H9 (cell line): Measurements from ENCODE around the gene GIMAP7. TPM values are rescaled to one million over a fixed set of nuclear protein-coding genes. Genes with fewer than 3 reads are reported as not detected.

Experiments
- DNase-seq: peaks from one replicate; pipeline ENCODE4 v3.0.0-alpha.2; 2017
- H2AFZ ChIP-seq: one replicate; pipeline ENCODE4 v1.6.1; 2013; ENCODE audit warnings: mild to moderate bottlenecking, low read length, control low read depth, moderate library complexity
- H2AK5ac ChIP-seq: 2 replicates; pipeline ENCODE4 v1.6.1; 2013; ENCODE audit warnings: low read length, control low read depth, mixed read lengths; ENCODE audit not compliant: insufficient read length
- H2BK120ac ChIP-seq: one replicate; pipeline ENCODE4 v1.6.1; 2013; ENCODE audit warnings: low read depth, mild to moderate bottlenecking, low read length, control low read depth, inconsistent platforms; ENCODE audit not compliant: poor library complexity, severe bottlenecking
- H2BK12ac ChIP-seq: 2 replicates; pipeline ENCODE4 v1.6.1; 2013; ENCODE audit warnings: low read length, control low read depth, mixed read lengths, low read depth; ENCODE audit not compliant: insufficient read length
- H2BK15ac ChIP-seq: 2 replicates; pipeline ENCODE4 v1.6.1; 2013; ENCODE audit warnings: low read depth, low read length, control low read depth
- H2BK20ac ChIP-seq: one replicate; pipeline ENCODE4 v1.6.1; 2013; ENCODE audit warnings: low read depth, mild to moderate bottlenecking, low read length, control low read depth, inconsistent platforms; ENCODE audit not compliant: poor library complexity, severe bottlenecking
- H2BK5ac ChIP-seq: 2 replicates; pipeline ENCODE4 v1.6.1; 2013; ENCODE audit warnings: low read length, control low read depth, mixed read lengths; ENCODE audit not compliant: insufficient read length
- H3K14ac ChIP-seq: 2 replicates; pipeline ENCODE4 v1.6.1; 2013; ENCODE audit warnings: low read length, control low read depth; ENCODE audit not compliant: insufficient read depth
- H3K18ac ChIP-seq: 2 replicates; pipeline ENCODE4 v1.6.1; 2013; ENCODE audit warnings: low read depth, mild to moderate bottlenecking, mixed read lengths, low read length, control low read depth; ENCODE audit not compliant: insufficient read length
- H3K23ac ChIP-seq: 2 replicates; pipeline ENCODE4 v1.6.1; 2013; ENCODE audit warnings: low read length, control low read depth, mixed read lengths, low read depth; ENCODE audit not compliant: insufficient read length
- H3K23me2 ChIP-seq: 2 replicates; pipeline ENCODE4 v1.6.1; 2013; ENCODE audit warnings: low read depth, mild to moderate bottlenecking, mixed read lengths, low read length, control low read depth; ENCODE audit not compliant: insufficient read length, poor library complexity, severe bottlenecking
- H3K27ac ChIP-seq: 2 replicates; pipeline ENCODE4 v1.5.1; 2013; ENCODE audit warnings: low read length, control low read depth, mixed read lengths, low read depth; ENCODE audit not compliant: insufficient read length
- H3K27me3 ChIP-seq: 2 replicates; pipeline ENCODE4 v1.6.1; 2013; ENCODE audit warnings: low read length, control low read depth, inconsistent platforms; ENCODE audit not compliant: insufficient read depth
- H3K4ac ChIP-seq: 2 replicates; pipeline ENCODE4 v1.6.1; 2013; ENCODE audit warnings: low read depth, mild to moderate bottlenecking, control low read depth, inconsistent platforms, low read length, moderate library complexity
- H3K4me1 ChIP-seq: 2 replicates; pipeline ENCODE4 v1.6.1; 2013; ENCODE audit warnings: low read length, control low read depth, inconsistent platforms; ENCODE audit not compliant: insufficient read depth
- H3K4me2 ChIP-seq: 2 replicates; pipeline ENCODE4 v1.6.1; 2013; ENCODE audit warnings: low read length, control low read depth, mixed read lengths; ENCODE audit not compliant: insufficient read length, insufficient read depth
- H3K56ac ChIP-seq: 2 replicates; pipeline ENCODE4 v1.6.1; 2013; ENCODE audit warnings: low read depth, mild to moderate bottlenecking, mixed read lengths, low read length, control low read depth; ENCODE audit not compliant: insufficient read length
- H3K79me1 ChIP-seq: 2 replicates; pipeline ENCODE4 v1.6.1; 2013; ENCODE audit warnings: low read depth, mild to moderate bottlenecking, moderate library complexity, low read length, control low read depth, inconsistent platforms; ENCODE audit not compliant: insufficient read depth, poor library complexity, severe bottlenecking
- H3K79me2 ChIP-seq: 2 replicates; pipeline ENCODE4 v1.6.1; 2013; ENCODE audit warnings: low read length, control low read depth, inconsistent platforms; ENCODE audit not compliant: insufficient read depth
- H3K9ac ChIP-seq: 2 replicates; pipeline ENCODE4 v1.6.1; 2013; ENCODE audit warnings: low read length, control low read depth, mixed read lengths; ENCODE audit not compliant: insufficient read length; ENCODE audit errors: extremely low read depth
- H3K9me3 ChIP-seq: one replicate; pipeline ENCODE4 v1.6.1; 2013; ENCODE audit warnings: low read depth, low read length, inconsistent platforms; ENCODE audit not compliant: control insufficient read depth
- H3T11ph ChIP-seq: one replicate; pipeline ENCODE4 v1.6.1; 2013; ENCODE audit warnings: mild to moderate bottlenecking, low read length, control low read depth, inconsistent platforms
- H4K20me1 ChIP-seq: one replicate; pipeline ENCODE4 v1.6.1; 2013; ENCODE audit not compliant: control insufficient read depth, insufficient read length, insufficient read depth
- H4K5ac ChIP-seq: 2 replicates; pipeline ENCODE4 v1.6.1; 2013; ENCODE audit warnings: low read depth, mild to moderate bottlenecking, mixed read lengths, low read length, control low read depth; ENCODE audit not compliant: insufficient read length
- H4K8ac ChIP-seq: replicated peaks from 2 replicates; pipeline ENCODE4 v1.6.1; 2013; ENCODE audit warnings: low read length, control low read depth, mixed read lengths, low read depth; ENCODE audit not compliant: insufficient read length
- H4K91ac ChIP-seq: 2 replicates; pipeline ENCODE4 v1.6.1; 2013; ENCODE audit warnings: low read depth, mild to moderate bottlenecking, moderate library complexity, mixed read lengths, low read length, control low read depth; ENCODE audit not compliant: insufficient read length
- H3K27ac Mint-ChIP-seq, 3 experiments: 2 replicates in 2 of 3; 3 replicates in 1 of 3; pipeline ENCODE4 v1.8.0; 2020 to 2021; ENCODE audit warnings: mixed read lengths in 3 of 3, mild to moderate bottlenecking in 1 of 3, moderate library complexity in 1 of 3
- H3K27me3 Mint-ChIP-seq: 2 replicates; pipeline ENCODE4 v1.8.0; 2021; ENCODE audit warnings: low read depth, mild to moderate bottlenecking, moderate library complexity, mixed read lengths
- H3K36me3 Mint-ChIP-seq, 3 experiments: 2 replicates in 2 of 3; 3 replicates in 1 of 3; pipeline ENCODE4 v1.8.0; 2020 to 2021; ENCODE audit warnings: low read depth in 3 of 3, mixed read lengths in 3 of 3; ENCODE audit not compliant: insufficient read depth in 1 of 3
- H3K4me1 Mint-ChIP-seq, 2 experiments: 2 replicates each; pipeline ENCODE4 v1.8.0; 2020; ENCODE audit warnings: mixed read lengths in 2 of 2
- H3K4me3 Mint-ChIP-seq, 2 experiments: 2 replicates in 1 of 2; 3 replicates in 1 of 2; pipeline ENCODE4 v1.8.0; 2020 to 2021; ENCODE audit warnings: mild to moderate bottlenecking in 2 of 2, mixed read lengths in 2 of 2, moderate library complexity in 1 of 2
- H3K9me3 Mint-ChIP-seq, 2 experiments: 2 replicates in 1 of 2; 3 replicates in 1 of 2; pipeline ENCODE4 v1.8.0; 2020; ENCODE audit warnings: mild to moderate bottlenecking in 2 of 2, mixed read lengths in 2 of 2, moderate library complexity in 1 of 2
- WGBS: extraction: QIAGEN DNeasy Blood & Tissue Kit; methylation state at CpG from one replicate; pipeline ENCODE4 v1.1.7; 2013; ENCODE audit warnings: missing lambda C conversion rate, low lambda C conversion rate, mixed read lengths; ENCODE audit not compliant: insufficient read length; ENCODE audit errors: extremely low coverage; 5-methylcytosine and 5-hydroxymethylcytosine counted together
- total RNA-seq: library from RNA; stranded (reverse); gene quantifications from 2 replicates; pipeline ENCODE4 v1.2.1, GENCODE V29; 2021
- TF ChIP-seq, protein P1 (sequence below): fragments of 200-600 bp; sonication (generic); conservative IDR thresholded peaks from 3 replicates; pipeline ENCODE4 v1.8.0; 2021; ENCODE audit warnings: antibody characterized with exemption, mild to moderate bottlenecking

Gene GIMAP7
- total RNA-seq, 1 experiment from 2014 or later = not detected

DNA sequence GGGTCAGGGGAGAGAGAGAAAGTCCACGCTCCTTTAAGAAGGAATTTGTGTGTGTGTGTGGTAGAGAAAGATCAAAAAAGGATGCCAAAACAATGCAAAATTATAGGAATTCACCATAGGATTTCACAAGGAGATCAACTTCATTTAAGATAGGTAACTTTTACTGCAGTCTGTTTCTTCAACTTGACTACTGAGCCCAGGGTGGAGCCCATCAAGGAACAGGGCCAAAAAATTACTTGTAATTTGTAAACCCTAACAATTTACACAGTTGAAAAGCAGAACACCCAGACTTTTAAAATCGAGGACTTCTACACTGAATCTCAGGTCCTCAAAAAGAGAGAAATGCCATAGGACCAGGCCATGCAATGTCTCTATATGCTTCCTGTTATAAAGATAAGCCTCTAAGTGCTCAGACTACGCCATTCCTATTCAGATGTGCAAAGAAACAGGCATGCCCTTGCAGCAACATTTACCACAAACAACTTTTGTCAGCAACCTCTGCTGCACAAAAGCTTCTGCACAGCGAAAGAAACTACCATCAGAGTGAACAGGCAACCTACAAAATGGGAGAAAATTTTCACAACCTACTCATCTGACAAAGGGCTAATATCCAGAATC lies 42.0 kb downstream of the GIMAP7 start:
- Histone ChIP-seq H3K27ac (no peak overlapping the region), H3K27me3 (no peaks in the 10 kb centered on the region), H3K18ac (no peak overlapping the region), H4K5ac (no peak overlapping the region), H2BK12ac (no peak overlapping the region), H3K79me1 (no peaks in the 10 kb centered on the region), H2AFZ (no peak overlapping the region), H3T11ph (no peak overlapping the region), H2BK5ac (no peak overlapping the region), H2AK5ac (no peak overlapping the region), H4K8ac (no peak overlapping the region), H3K14ac (no peak overlapping the region), H4K91ac (no peak overlapping the region), H4K20me1 (no peaks in the 10 kb centered on the region), H2BK15ac (no peak overlapping the region), H3K56ac (no peak overlapping the region), H3K4ac (no peak overlapping the region), H3K9me3 (peaks cover 8% of the 10 kb centered on the region), H3K9ac (no peak overlapping the region), H2BK120ac (no peak overlapping the region), H2BK20ac (no peak overlapping the region), H3K23me2 (no peaks in the 10 kb centered on the region), H3K23ac (no peak overlapping the region), H3K79me2 (no peaks in the 10 kb centered on the region), H3K4me1 (no peaks in the 10 kb centered on the region), H3K4me2 (no peak overlapping the region)
- Mint-ChIP-seq H3K4me3 (no peak overlapping the region), H3K9me3 (peaks cover 36 to 41% of the 10 kb centered on the region in 2 experiments), H3K4me1 (no peaks in the 10 kb centered on the region), H3K36me3 (peaks cover 7 to 12% (median 11%) of the 10 kb centered on the region in 3 experiments), H3K27me3 (peaks cover 35% of the 10 kb centered on the region), H3K27ac (no peak overlapping the region)
- no CpG with 5 or more reads among the region's 4 CpGs for WGBS
- TF ChIP-seq, protein P1, sequence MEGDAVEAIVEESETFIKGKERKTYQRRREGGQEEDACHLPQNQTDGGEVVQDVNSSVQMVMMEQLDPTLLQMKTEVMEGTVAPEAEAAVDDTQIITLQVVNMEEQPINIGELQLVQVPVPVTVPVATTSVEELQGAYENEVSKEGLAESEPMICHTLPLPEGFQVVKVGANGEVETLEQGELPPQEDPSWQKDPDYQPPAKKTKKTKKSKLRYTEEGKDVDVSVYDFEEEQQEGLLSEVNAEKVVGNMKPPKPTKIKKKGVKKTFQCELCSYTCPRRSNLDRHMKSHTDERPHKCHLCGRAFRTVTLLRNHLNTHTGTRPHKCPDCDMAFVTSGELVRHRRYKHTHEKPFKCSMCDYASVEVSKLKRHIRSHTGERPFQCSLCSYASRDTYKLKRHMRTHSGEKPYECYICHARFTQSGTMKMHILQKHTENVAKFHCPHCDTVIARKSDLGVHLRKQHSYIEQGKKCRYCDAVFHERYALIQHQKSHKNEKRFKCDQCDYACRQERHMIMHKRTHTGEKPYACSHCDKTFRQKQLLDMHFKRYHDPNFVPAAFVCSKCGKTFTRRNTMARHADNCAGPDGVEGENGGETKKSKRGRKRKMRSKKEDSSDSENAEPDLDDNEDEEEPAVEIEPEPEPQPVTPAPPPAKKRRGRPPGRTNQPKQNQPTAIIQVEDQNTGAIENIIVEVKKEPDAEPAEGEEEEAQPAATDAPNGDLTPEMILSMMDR = no peak
- no peak for DNase-seq
